HCT116 (cell line): ENCODE measurements around the gene RAPSN. TPM values are rescaled to one million over a fixed set of nuclear protein-coding genes. Genes with fewer than 3 reads are reported as not detected.

Experiments used
- ATAC-seq: fragments of 200-7000 bp; cut with Tn5 transposase; 2 replicates; pipeline ENCODE4 v1.9.1; 2020; ENCODE audit warnings: mild to moderate bottlenecking, moderate library complexity
- BruUV-seq: library from RNA; stranded (reverse); fragments of 400-500 nt; replicated peaks from 2 replicates; lab custom pipeline; 2021; lab: Mats Ljungman, UMichigan
- CTCF ChIA-PET: fragments of 300-600 bp; sonication (Branson Sonifier 250); formaldehyde crosslinking; loops from one replicate; lab custom pipeline; 2021; ENCODE audit warnings: antibody characterized with exemption; lab: Charles Lee
- POLR2A ChIA-PET: fragments of 300-600, 350-600 bp; sonication (Branson Sonifier 250); formaldehyde crosslinking; loops from one replicate; lab custom pipeline; 2021; ENCODE audit warnings: antibody characterized with exemption; lab: Charles Lee
- RAD21 ChIA-PET, 2 experiments: fragments of 300-600 bp; sonication (Branson Sonifier 250); formaldehyde crosslinking; loops; one replicate each; lab custom pipeline; 2023; ENCODE audit warnings: low total read pairs in 2 of 2; ENCODE audit not compliant: uncharacterized antibody in 2 of 2, unreplicated experiment in 2 of 2, low non-redundant PET in 1 of 2; lab: Charles Lee
- DNase-seq: peaks from one replicate; pipeline ENCODE4 v3.0.0-alpha.2; 2010; ENCODE audit warnings: low read depth, low spot score
- H2AFZ ChIP-seq: fragments of 200-600 bp; shearing (Covaris generic), sonication (generic); 2 replicates; pipeline ENCODE4 v1.6.1; 2017; ENCODE audit warnings: low read depth, mixed run types, mixed read lengths, antibody characterized with exemption, low read length; ENCODE audit not compliant: poor library complexity, severe bottlenecking
- H3K27ac ChIP-seq: 2 replicates; pipeline ENCODE4 v1.5.1; 2012; ENCODE audit warnings: low read depth, low read length
- H3K27me3 ChIP-seq: fragments of 200-600 bp; sonication (generic); 2 replicates; pipeline ENCODE4 v1.6.1; 2016; ENCODE audit warnings: mixed run types, low read length, mixed read lengths; ENCODE audit not compliant: insufficient read depth
- H3K36me3 ChIP-seq, 2 experiments: fragments of 200-500 bp in 1 of 2; fragments of 200-600 bp in 1 of 2; sonication (Bioruptor generic) in 1 of 2; sonication (generic) in 1 of 2; 2 replicates each; pipeline versions ENCODE4 v1.5.1 to v1.6.1; 2014 to 2016; ENCODE audit warnings: low read length in 2 of 2, inconsistent platforms in 1 of 2, mixed read lengths in 1 of 2, mixed run types in 1 of 2; ENCODE audit not compliant: insufficient read depth in 2 of 2, control insufficient read depth in 1 of 2
- H3K4me1 ChIP-seq, 2 experiments: fragments of 200-600 bp in 1 of 2; sonication (generic) in 1 of 2; 2 replicates each; pipeline versions ENCODE4 v1.5.1 to v1.6.1; 2012 to 2017; ENCODE audit warnings: low read length in 2 of 2, inconsistent platforms in 1 of 2, mild to moderate bottlenecking in 1 of 2, mixed read lengths in 1 of 2, mixed run types in 1 of 2, moderate library complexity in 1 of 2; ENCODE audit not compliant: insufficient read depth in 2 of 2, control insufficient read depth in 1 of 2
- H3K4me2 ChIP-seq: fragments of 200-600 bp; sonication (generic); 2 replicates; pipeline ENCODE4 v1.6.1; 2017; ENCODE audit warnings: mixed run types, low read length, mixed read lengths
- H3K4me3 ChIP-seq, 2 experiments: fragments of 200-600 bp in 1 of 2; sonication (generic) in 1 of 2; replicated peaks in 1 of 2; 2 replicates each; pipeline ENCODE4 v1.5.1; 2011 to 2016; ENCODE audit warnings: low read length in 2 of 2, control low read depth in 1 of 2, low read depth in 1 of 2, mild to moderate bottlenecking in 1 of 2, mixed read lengths in 1 of 2, mixed run types in 1 of 2
- H3K79me2 ChIP-seq: fragments of 200-600 bp; sonication (generic); 2 replicates; pipeline ENCODE4 v1.6.1; 2017; ENCODE audit warnings: mild to moderate bottlenecking, mixed run types, low read length, moderate library complexity, mixed read lengths; ENCODE audit not compliant: insufficient read depth
- H3K9ac ChIP-seq: fragments of 200-600 bp; sonication (generic); 2 replicates; pipeline ENCODE4 v1.6.1; 2016; ENCODE audit warnings: low read length, mixed read lengths
- H3K9me2 ChIP-seq: fragments of 200-600 bp; sonication (generic), shearing (Covaris generic); 2 replicates; pipeline ENCODE4 v1.6.1; 2017; ENCODE audit warnings: mixed run types, mild to moderate bottlenecking, moderate library complexity; ENCODE audit not compliant: insufficient read depth
- H3K9me3 ChIP-seq, 2 experiments: fragments of 200-500 bp in 1 of 2; fragments of 200-600 bp in 1 of 2; sonication (Bioruptor generic) in 1 of 2; sonication (generic) in 1 of 2; 2 replicates each; pipeline ENCODE4 v1.6.1; 2014 to 2017; ENCODE audit warnings: low read length in 2 of 2, mixed read lengths in 2 of 2, inconsistent platforms in 1 of 2, low read depth in 1 of 2, mild to moderate bottlenecking in 1 of 2, mixed run types in 1 of 2, moderate library complexity in 1 of 2; ENCODE audit not compliant: control insufficient read depth in 1 of 2, insufficient read depth in 1 of 2
- H4K20me1 ChIP-seq: fragments of 200-600 bp; sonication (generic), shearing (Covaris generic); 2 replicates; pipeline ENCODE4 v1.6.1; 2017; ENCODE audit warnings: mixed run types, mild to moderate bottlenecking, moderate library complexity; ENCODE audit not compliant: insufficient read depth
- CEBPB ChIP-seq: IDR thresholded peaks from 2 replicates; pipeline ENCODE4 v1.6.1; 2012; ENCODE audit warnings: low read depth
- CTCF ChIP-seq, 3 experiments: fragments of 200-600 bp in 1 of 3; sonication (generic) in 1 of 3; IDR thresholded peaks in 2 of 3; conservative IDR thresholded peaks in 1 of 3; 2 replicates each; pipeline ENCODE4 v1.5.1; 2012 to 2017; ENCODE audit warnings: low read depth in 2 of 3, low read length in 2 of 3, antibody characterized with exemption in 1 of 3, borderline replicate concordance in 1 of 3, control low read depth in 1 of 3, mild to moderate bottlenecking in 1 of 3, mixed read lengths in 1 of 3, mixed run types in 1 of 3, moderate library complexity in 1 of 3; ENCODE audit not compliant: insufficient read depth in 1 of 3
- ELF1 ChIP-seq: IDR thresholded peaks from 2 replicates; pipeline ENCODE4 v1.6.1; 2012; ENCODE audit warnings: low read depth, borderline replicate concordance
- FOSL1 ChIP-seq: IDR thresholded peaks from 2 replicates; pipeline ENCODE4 v1.6.1; 2012; ENCODE audit warnings: low read depth
- MAX ChIP-seq: IDR thresholded peaks from 2 replicates; pipeline ENCODE4 v1.6.1; 2012
- POLR2AphosphoS5 ChIP-seq: IDR thresholded peaks from 2 replicates; pipeline ENCODE4 v1.6.1; 2011; ENCODE audit warnings: mild to moderate bottlenecking, low read depth, low read length, moderate library complexity
- RAD21 ChIP-seq: IDR thresholded peaks from 2 replicates; pipeline ENCODE4 v1.6.1; 2012; ENCODE audit warnings: low read depth, mild to moderate bottlenecking
- REST ChIP-seq: IDR thresholded peaks from 2 replicates; pipeline ENCODE4 v1.6.1; 2012; ENCODE audit warnings: low read depth
- SIN3A ChIP-seq: IDR thresholded peaks from 2 replicates; pipeline ENCODE4 v1.6.1; 2012; ENCODE audit warnings: low read depth
- YY1 ChIP-seq: IDR thresholded peaks from 2 replicates; pipeline ENCODE4 v1.6.1; 2011; ENCODE audit warnings: low read length, low read depth, moderate library complexity, mild to moderate bottlenecking; ENCODE audit not compliant: insufficient replicate concordance; ENCODE audit errors: extremely low read depth
- ZFX ChIP-seq: fragments of 450-650 bp; IDR thresholded peaks from 2 replicates; pipeline ENCODE4 v1.6.1; 2017
- ZNF274 ChIP-seq: fragments of 200-500 bp; sonication (Bioruptor generic); IDR thresholded peaks from 2 replicates; pipeline ENCODE4 v1.6.1; 2014; ENCODE audit warnings: mild to moderate bottlenecking, low read depth, low read length, inconsistent platforms
- intact Hi-C: fragments of 100-400 bp; cut with micrococcal nuclease; formaldehyde crosslinking; loops from 2 replicates; pipeline ENCODE4 v1.10.0; 2022
- total RNA-seq: library from RNA; stranded (reverse); gene quantifications from one replicate; pipeline ENCODE4 v1.2.1, GENCODE V29; 2021; ENCODE audit not compliant: unreplicated experiment
- TF ChIP-seq, protein P1 (sequence below): IDR thresholded peaks from 2 replicates; pipeline ENCODE4 v1.6.1; 2012

The RAPSN gene
- total RNA-seq, 1 experiment from 2014 or later: 0.57 TPM

DNA sequence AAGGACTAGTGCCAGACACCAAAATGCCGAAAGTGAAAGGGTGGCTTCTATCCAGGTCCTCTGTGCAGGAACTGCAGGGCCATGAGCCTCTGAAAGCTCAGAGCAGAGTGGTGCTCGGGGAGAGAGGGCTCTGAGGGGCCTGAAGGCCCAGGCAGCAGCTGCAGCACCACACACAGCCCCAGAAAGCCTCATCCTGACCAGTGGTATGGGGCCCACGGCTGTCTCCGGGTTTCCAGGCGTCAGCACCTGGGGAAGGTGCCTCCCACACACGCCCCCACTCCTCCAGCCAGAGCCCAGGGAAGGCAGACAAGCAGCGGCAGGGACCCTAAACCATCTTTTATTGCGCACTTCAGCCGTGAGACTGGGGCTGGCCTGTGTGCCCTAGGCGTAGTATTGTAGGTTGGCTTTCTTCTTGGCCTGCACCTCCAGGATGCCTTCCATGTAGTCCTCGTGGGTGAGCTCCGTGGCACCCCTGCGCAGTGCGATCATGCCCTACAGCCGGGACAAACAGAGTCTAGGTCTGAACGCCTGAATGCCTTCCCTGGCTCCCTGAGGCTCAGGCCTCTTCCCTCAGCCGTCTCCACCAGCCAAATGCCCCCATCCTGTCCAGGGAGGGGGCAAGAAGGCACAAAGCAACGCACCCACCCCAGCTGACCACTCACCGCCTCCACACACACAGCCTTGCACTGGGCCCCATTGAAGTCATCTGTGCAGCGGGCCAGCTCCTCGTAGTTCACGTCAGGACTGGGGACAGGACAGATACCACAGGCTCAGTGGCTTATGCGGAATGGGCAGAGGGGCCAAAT lies 30.3 kb downstream of the RAPSN start:
- ChIA-PET RAD21 (no interaction called here), POLR2A (no interaction called here), CTCF (no interaction called here)
- Histone ChIP-seq H3K36me3 (peaks cover 21 to 43% of the 10 kb centered on the region in 2 experiments), H2AFZ (no peak overlapping the region), H3K9me3 (no peaks in the 10 kb centered on the region), H4K20me1 (no peaks in the 10 kb centered on the region), H3K79me2 (peaks cover 27% of the 10 kb centered on the region), H3K27ac (no peak overlapping the region), H3K27me3 (no peaks in the 10 kb centered on the region), H3K4me1 (peaks cover 21 to 38% of the 10 kb centered on the region in 2 experiments), H3K4me3 (no peak overlapping the region), H3K9me2 (no peaks in the 10 kb centered on the region), H3K9ac (no peak overlapping the region), H3K4me2 (no peak overlapping the region)
- no peak for ATAC-seq
- no peak for TF ChIP-seq YY1
- no peak for TF ChIP-seq ELF1
- TF ChIP-seq REST: no peak
- no TSS peak for BruUV-seq
- intact Hi-C loops: no loop called here
- DNase-seq: no peak

- no peak overlapping the region for H2AFZ ChIP-seq
- no peaks in the 10 kb centered on the region for H3K9me3 ChIP-seq
- H3K4me1 ChIP-seq: peaks cover 25 to 44% of the 10 kb centered on the region in 2 experiments
- ChIA-PET CTCF (no interaction called here), POLR2A (no interaction called here), RAD21 (no interaction called here)
- no peaks in the 10 kb centered on the region for H3K9me2 ChIP-seq
- H3K27ac ChIP-seq: no peak overlapping the region; the same call in 1 of the 2 replicates
- intact Hi-C loops: no loop called here
- H3K79me2 ChIP-seq: peaks cover 17% of the 10 kb centered on the region
- DNase-seq (no peak), ATAC-seq (no peak)
- no peak overlapping the region for H3K4me3 ChIP-seq
- H3K9ac ChIP-seq: no peak overlapping the region
- no peak overlapping the region for H3K4me2 ChIP-seq
- peaks cover 20 to 39% of the 10 kb centered on the region in 2 experiments for H3K36me3 ChIP-seq
- BruUV-seq: no TSS peak
- H4K20me1 ChIP-seq: no peaks in the 10 kb centered on the region
- H3K27me3 ChIP-seq: no peaks in the 10 kb centered on the region
- TF ChIP-seq CTCF (IDR thresholded peaks at IDR 0.05 in 2 of 3, conservative IDR thresholded peaks at IDR 0.05 in 1 of 3; ENCODE audit: borderline replicate concordance in 1 of 3, insufficient read depth in 1 of 3, low read depth in 2 of 3, low read length in 2 of 3) (no peak), SIN3A (no peak), POLR2AphosphoS5 (no peak), ZFX (no peak), FOSL1 (no peak), ZNF274 (no peak), YY1 (no peak), RAD21 (no peak), CEBPB (no peak), MAX (no peak)
- TF ChIP-seq, protein P1, sequence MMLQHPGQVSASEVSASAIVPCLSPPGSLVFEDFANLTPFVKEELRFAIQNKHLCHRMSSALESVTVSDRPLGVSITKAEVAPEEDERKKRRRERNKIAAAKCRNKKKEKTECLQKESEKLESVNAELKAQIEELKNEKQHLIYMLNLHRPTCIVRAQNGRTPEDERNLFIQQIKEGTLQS: no peak
Measured at GRCh38 chr11:47417712-47418111, 31.2 kb downstream of the RAPSN start.
